IMR-90 (cell line): ENCODE results near the gene CYB5R4. TPM values are rescaled to one million over a fixed set of nuclear protein-coding genes. Genes with fewer than 3 reads are reported as not detected.

ENCODE experiments used
- ATAC-seq: fragments of 200-7000 bp; cut with Tn5 transposase; 2 replicates; pipeline ENCODE4 v1.9.1; 2020; ENCODE audit warnings: low read depth, mild to moderate bottlenecking, moderate library complexity
- BruUV-seq: library from RNA; stranded (reverse); fragments of 400-500 nt; replicated peaks from 2 replicates; lab custom pipeline; 2021; lab: Mats Ljungman, UMichigan
- CTCF ChIA-PET: fragments of 300-600 bp; formaldehyde crosslinking; extraction: SDS; loops from one replicate; lab custom pipeline; 2021; ENCODE audit warnings: antibody characterized with exemption; lab: Yijun Ruan, JAX
- POLR2A ChIA-PET: fragments of 300-600 bp; sonication (Branson Sonifier 250); formaldehyde crosslinking; loops from one replicate; lab custom pipeline; 2022; ENCODE audit warnings: antibody characterized with exemption; ENCODE audit not compliant: unreplicated experiment; lab: Charles Lee
- DNase-seq: peaks from one replicate; pipeline ENCODE4 v3.0.0; 2013
- H2AFZ ChIP-seq: replicated peaks from 2 replicates; pipeline ENCODE3; 2013; ENCODE audit warnings: low read length, mild to moderate bottlenecking; ENCODE audit not compliant: poor library complexity
- H2AK5ac ChIP-seq: 2 replicates; pipeline ENCODE4 v1.6.1; 2013; ENCODE audit warnings: low read depth, low read length, inconsistent platforms
- H2AK9ac ChIP-seq: replicated peaks from 2 replicates; pipeline ENCODE3; 2013; ENCODE audit warnings: mild to moderate bottlenecking, low read depth, low read length, moderate library complexity; ENCODE audit not compliant: poor library complexity
- H2BK120ac ChIP-seq: 2 replicates; pipeline ENCODE4 v1.6.1; 2013; ENCODE audit warnings: low read depth, low read length, inconsistent platforms
- H2BK15ac ChIP-seq: 3 replicates; pipeline ENCODE4 v1.6.1; 2013; ENCODE audit warnings: low read depth, low read length, inconsistent platforms
- H2BK20ac ChIP-seq: 2 replicates; pipeline ENCODE4 v1.6.1; 2013; ENCODE audit warnings: low read depth, mild to moderate bottlenecking, inconsistent platforms, low read length, moderate library complexity
- H2BK5ac ChIP-seq: 2 replicates; pipeline ENCODE4 v1.6.1; 2013; ENCODE audit warnings: mild to moderate bottlenecking, low read depth, low read length, inconsistent platforms; ENCODE audit not compliant: poor library complexity, severe bottlenecking
- H3K14ac ChIP-seq: replicated peaks from 2 replicates; pipeline ENCODE4 v1.6.1; 2013; ENCODE audit warnings: low read depth, low read length, inconsistent platforms
- H3K18ac ChIP-seq: 2 replicates; pipeline ENCODE4 v1.6.1; 2013; ENCODE audit warnings: low read depth, low read length, control low read depth
- H3K23ac ChIP-seq: 2 replicates; pipeline ENCODE4 v1.6.1; 2013; ENCODE audit warnings: low read depth, low read length, inconsistent platforms
- H3K27ac ChIP-seq: 2 replicates; pipeline ENCODE4 v1.5.1; 2013; ENCODE audit warnings: mild to moderate bottlenecking, control low read depth, low read length; ENCODE audit not compliant: insufficient read depth
- H3K27me3 ChIP-seq: 2 replicates; pipeline ENCODE4 v1.6.1; 2013; ENCODE audit warnings: low read length; ENCODE audit not compliant: control insufficient read depth, insufficient read depth
- H3K36me3 ChIP-seq: 2 replicates; pipeline ENCODE4 v1.6.1; 2013; ENCODE audit warnings: low read length, mixed read lengths; ENCODE audit not compliant: control insufficient read depth, insufficient read depth
- H3K4ac ChIP-seq: 2 replicates; pipeline ENCODE4 v1.6.1; 2013; ENCODE audit warnings: low read depth, low read length, inconsistent platforms
- H3K4me1 ChIP-seq: 2 replicates; pipeline ENCODE4 v1.6.1; 2013; ENCODE audit warnings: low read length, mixed read lengths; ENCODE audit not compliant: control insufficient read depth, insufficient read depth
- H3K4me2 ChIP-seq: 2 replicates; pipeline ENCODE4 v1.6.1; 2013; ENCODE audit warnings: low read depth, mild to moderate bottlenecking, control low read depth, low read length, moderate library complexity
- H3K4me3 ChIP-seq: 2 replicates; pipeline ENCODE4 v1.5.1; 2013; ENCODE audit warnings: low read depth, mild to moderate bottlenecking, control low read depth, low read length, moderate library complexity; ENCODE audit not compliant: insufficient read depth
- H3K56ac ChIP-seq: 2 replicates; pipeline ENCODE4 v1.6.1; 2013; ENCODE audit warnings: low read length, inconsistent platforms; ENCODE audit not compliant: insufficient read depth; ENCODE audit errors: extremely low read depth
- H3K79me1 ChIP-seq, 2 experiments: 2 replicates each; pipeline ENCODE4 v1.6.1; 2013; ENCODE audit warnings: low read length in 2 of 2, inconsistent platforms in 1 of 2, low read depth in 1 of 2
- H3K9ac ChIP-seq: 2 replicates; pipeline ENCODE4 v1.6.1; 2013; ENCODE audit warnings: low read depth, low read length, control low read depth
- H3K9me1 ChIP-seq: 2 replicates; pipeline ENCODE4 v1.6.1; 2013; ENCODE audit warnings: low read length, inconsistent platforms; ENCODE audit not compliant: insufficient read depth
- H3K9me3 ChIP-seq: 2 replicates; pipeline ENCODE4 v1.6.1; 2013; ENCODE audit warnings: low read length; ENCODE audit not compliant: control insufficient read depth, insufficient read depth
- H4K20me1 ChIP-seq: 2 replicates; pipeline ENCODE4 v1.6.1; 2013; ENCODE audit warnings: low read length, inconsistent platforms; ENCODE audit not compliant: insufficient read depth
- H4K5ac ChIP-seq: 2 replicates; pipeline ENCODE4 v1.6.1; 2013; ENCODE audit warnings: mild to moderate bottlenecking, low read depth, low read length, control low read depth
- H4K8ac ChIP-seq, 2 experiments: 2 replicates each; pipeline ENCODE4 v1.6.1; 2013; ENCODE audit warnings: low read depth in 2 of 2, low read length in 2 of 2, control low read depth in 1 of 2, inconsistent platforms in 1 of 2
- H4K91ac ChIP-seq: 2 replicates; pipeline ENCODE4 v1.6.1; 2013; ENCODE audit warnings: low read depth, low read length, inconsistent platforms; ENCODE audit not compliant: insufficient read depth
- BHLHE40 ChIP-seq: fragments of 150-350 bp; IDR thresholded peaks from 2 replicates; pipeline ENCODE4 v1.6.1; 2016; ENCODE audit warnings: mild to moderate bottlenecking, low read depth, low read length
- CEBPB ChIP-seq: IDR thresholded peaks from 2 replicates; pipeline ENCODE4 v1.6.1; 2012; ENCODE audit warnings: low read depth, low read length, improper control_type of control experiment
- CHD1 ChIP-seq: IDR thresholded peaks from 2 replicates; pipeline ENCODE4 v1.6.1; 2012; ENCODE audit warnings: low read depth, low read length, improper control_type of control experiment
- FOS ChIP-seq: fragments of 150-350 bp; IDR thresholded peaks from 2 replicates; pipeline ENCODE4 v1.6.1; 2016; ENCODE audit warnings: low read depth, low read length
- MAFK ChIP-seq: IDR thresholded peaks from 2 replicates; pipeline ENCODE4 v1.6.1; 2012; ENCODE audit warnings: low read depth, low read length, improper control_type of control experiment
- MAZ ChIP-seq: IDR thresholded peaks from 2 replicates; pipeline ENCODE4 v1.6.1; 2012; ENCODE audit warnings: low read depth, mild to moderate bottlenecking, low read length, improper control_type of control experiment, moderate library complexity, borderline replicate concordance
- MXI1 ChIP-seq: IDR thresholded peaks from 2 replicates; pipeline ENCODE4 v1.6.1; 2012; ENCODE audit warnings: low read depth, mild to moderate bottlenecking, low read length, moderate library complexity, borderline replicate concordance
- NFE2L2 ChIP-seq: fragments of 150-350 bp; IDR thresholded peaks from 2 replicates; pipeline ENCODE4 v1.6.1; 2016; ENCODE audit warnings: low read depth, mild to moderate bottlenecking, low read length
- POLR2A ChIP-seq: IDR thresholded peaks from 2 replicates; pipeline ENCODE4 v1.6.1; 2012; ENCODE audit warnings: mild to moderate bottlenecking, low read depth, low read length
- RAD21 ChIP-seq: IDR thresholded peaks from 2 replicates; pipeline ENCODE4 v1.6.1; 2012; ENCODE audit warnings: low read length, improper control_type of control experiment
- RCOR1 ChIP-seq: IDR thresholded peaks from 2 replicates; pipeline ENCODE4 v1.6.1; 2012; ENCODE audit warnings: mild to moderate bottlenecking, low read length, improper control_type of control experiment; ENCODE audit not compliant: insufficient replicate concordance
- RFX5 ChIP-seq: IDR thresholded peaks from 2 replicates; pipeline ENCODE4 v1.8.0; 2012; ENCODE audit warnings: low read depth, mild to moderate bottlenecking, low read length, moderate library complexity
- SMC3 ChIP-seq: fragments of 150-350 bp; IDR thresholded peaks from 2 replicates; pipeline ENCODE4 v1.6.1; 2016; ENCODE audit warnings: low read depth, mild to moderate bottlenecking, antibody characterized with exemption, low read length, moderate library complexity
- USF2 ChIP-seq: fragments of 150-350 bp; IDR thresholded peaks from 2 replicates; pipeline ENCODE4 v1.6.1; 2017; ENCODE audit warnings: mild to moderate bottlenecking, antibody characterized with exemption, low read length, low read depth
- WGBS, 2 experiments: methylation state at CpG; one replicate each; pipeline versions ENCODE4 v1.1.5 to v1.1.7; 2013; ENCODE audit warnings: missing lambda C conversion rate in 2 of 2; ENCODE audit not compliant: insufficient read length in 1 of 2; ENCODE audit errors: extremely low coverage in 2 of 2; 5-methylcytosine and 5-hydroxymethylcytosine counted together
- dilution Hi-C: fragments of 300-500 bp; cut with HindIII; formaldehyde crosslinking; loops from one replicate; pipeline ENCODE4 v1.14.3; 2018; ENCODE audit warnings: low sequenced_read_pairs; ENCODE audit not compliant: unreplicated experiment
- in situ Hi-C: fragments of 300-500 bp; cut with MboI; formaldehyde crosslinking; loops from 3 replicates; pipeline ENCODE4 v1.14.3; 2019; ENCODE audit warnings: low sequenced_read_pairs, inconsistent platforms, mixed read lengths
- intact Hi-C: fragments of 100-400 bp; cut with micrococcal nuclease; formaldehyde crosslinking; loops from 2 replicates; pipeline ENCODE4 v1.10.0; 2022
- polyA plus RNA-seq, 3 experiments: library from polyadenylated mRNA; depleted of rRNA; stranded (reverse); fragments of >200 nt; gene quantifications; 2 replicates each; pipeline ENCODE4 v1.2.3, GENCODE V29; 2012; ENCODE audit warnings: low replicate concordance in 1 of 3
- total RNA-seq: library from RNA; depleted of rRNA; stranded (reverse); fragments of >200 nt; gene quantifications from 2 replicates; pipeline ENCODE4 v1.2.3, GENCODE V29; 2012
- TF ChIP-seq, protein P1 (sequence below): conservative IDR thresholded peaks from 2 replicates; pipeline ENCODE4 v1.5.1; 2012; ENCODE audit warnings: mild to moderate bottlenecking, low read depth, low read length, improper control_type of control experiment
- TF ChIP-seq, protein P2 (sequence below): fragments of 150-350 bp; IDR thresholded peaks from 2 replicates; pipeline ENCODE4 v1.6.1; 2016; ENCODE audit warnings: low read depth, mild to moderate bottlenecking, low read length, moderate library complexity, borderline replicate concordance

The CYB5R4 gene
- total and polyA plus RNA-seq, 2 of the 4 experiments (the other 2 are of a cell fraction), result 3.2 to 6.1 TPM

DNA sequence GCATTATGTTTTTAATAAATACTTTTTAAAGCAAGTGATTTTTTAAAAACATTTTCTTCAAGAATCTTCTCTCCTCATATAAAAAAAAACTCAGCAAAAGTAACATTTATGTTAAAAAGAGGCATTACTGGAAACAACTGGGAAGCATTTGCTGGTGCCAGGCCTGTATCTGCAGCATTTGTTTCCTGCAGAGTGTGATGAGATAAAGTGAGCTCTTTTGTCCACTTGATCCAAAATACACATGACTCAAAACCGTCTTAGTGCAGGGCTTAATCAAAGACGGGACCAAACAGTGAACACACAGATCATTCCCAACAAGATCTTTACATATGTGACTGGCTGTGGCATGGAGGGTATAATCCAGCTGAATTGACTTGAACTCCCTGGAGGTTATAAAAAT, 34.7 kb upstream of the CYB5R4 start:
- no peak overlapping the region for H3K4me2 ChIP-seq
- H4K5ac ChIP-seq, result no peak overlapping the region
- H4K8ac ChIP-seq, result no peak overlapping the region
- BruUV-seq, result no TSS peak
- no peaks in the 10 kb centered on the region for H4K20me1 ChIP-seq
- no peak overlapping the region for H2BK120ac ChIP-seq
- no peak overlapping the region for H2BK15ac ChIP-seq
- no peak overlapping the region for H2AK9ac ChIP-seq
- H3K36me3 ChIP-seq, result no peaks in the 10 kb centered on the region
- H3K4me1 ChIP-seq, result no peaks in the 10 kb centered on the region
- H3K4me3 ChIP-seq, result no peak overlapping the region
- no peak overlapping the region for H2AK5ac ChIP-seq
- no peak overlapping the region for H3K23ac ChIP-seq
- no peak overlapping the region for H3K27ac ChIP-seq
- TF ChIP-seq MAFK (no peak), FOS (no peak), SMC3 (no peak), CEBPB (no peak), RCOR1 (no peak), BHLHE40 (no peak), RFX5 (no peak), RAD21 (no peak), POLR2A (no peak), MAZ (no peak), CHD1 (no peak), NFE2L2 (no peak), USF2 (no peak), MXI1 (no peak)
- TF ChIP-seq, protein P1, sequence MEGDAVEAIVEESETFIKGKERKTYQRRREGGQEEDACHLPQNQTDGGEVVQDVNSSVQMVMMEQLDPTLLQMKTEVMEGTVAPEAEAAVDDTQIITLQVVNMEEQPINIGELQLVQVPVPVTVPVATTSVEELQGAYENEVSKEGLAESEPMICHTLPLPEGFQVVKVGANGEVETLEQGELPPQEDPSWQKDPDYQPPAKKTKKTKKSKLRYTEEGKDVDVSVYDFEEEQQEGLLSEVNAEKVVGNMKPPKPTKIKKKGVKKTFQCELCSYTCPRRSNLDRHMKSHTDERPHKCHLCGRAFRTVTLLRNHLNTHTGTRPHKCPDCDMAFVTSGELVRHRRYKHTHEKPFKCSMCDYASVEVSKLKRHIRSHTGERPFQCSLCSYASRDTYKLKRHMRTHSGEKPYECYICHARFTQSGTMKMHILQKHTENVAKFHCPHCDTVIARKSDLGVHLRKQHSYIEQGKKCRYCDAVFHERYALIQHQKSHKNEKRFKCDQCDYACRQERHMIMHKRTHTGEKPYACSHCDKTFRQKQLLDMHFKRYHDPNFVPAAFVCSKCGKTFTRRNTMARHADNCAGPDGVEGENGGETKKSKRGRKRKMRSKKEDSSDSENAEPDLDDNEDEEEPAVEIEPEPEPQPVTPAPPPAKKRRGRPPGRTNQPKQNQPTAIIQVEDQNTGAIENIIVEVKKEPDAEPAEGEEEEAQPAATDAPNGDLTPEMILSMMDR, result no peak
- TF ChIP-seq, protein P2, sequence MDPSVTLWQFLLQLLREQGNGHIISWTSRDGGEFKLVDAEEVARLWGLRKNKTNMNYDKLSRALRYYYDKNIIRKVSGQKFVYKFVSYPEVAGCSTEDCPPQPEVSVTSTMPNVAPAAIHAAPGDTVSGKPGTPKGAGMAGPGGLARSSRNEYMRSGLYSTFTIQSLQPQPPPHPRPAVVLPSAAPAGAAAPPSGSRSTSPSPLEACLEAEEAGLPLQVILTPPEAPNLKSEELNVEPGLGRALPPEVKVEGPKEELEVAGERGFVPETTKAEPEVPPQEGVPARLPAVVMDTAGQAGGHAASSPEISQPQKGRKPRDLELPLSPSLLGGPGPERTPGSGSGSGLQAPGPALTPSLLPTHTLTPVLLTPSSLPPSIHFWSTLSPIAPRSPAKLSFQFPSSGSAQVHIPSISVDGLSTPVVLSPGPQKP, result no peak
- ChIA-PET POLR2A (no interaction called here), CTCF (no interaction called here)
- no peaks in the 10 kb centered on the region for H3K27me3 ChIP-seq
- no peak overlapping the region for H3K9ac ChIP-seq
- H3K79me1 ChIP-seq, result no peaks in the 10 kb centered on the region
- no peaks in the 10 kb centered on the region for H3K9me3 ChIP-seq
- ATAC-seq (no peak), DNase-seq (no peak)
- no peak overlapping the region for H3K14ac ChIP-seq
- no peaks in the 10 kb centered on the region for H3K9me1 ChIP-seq
- in situ Hi-C loops, result no loop called here
- no peak overlapping the region for H3K18ac ChIP-seq
- no peak overlapping the region for H3K56ac ChIP-seq
- dilution Hi-C loops, result no loop called here
- no peak overlapping the region for H2AFZ ChIP-seq
- no peak overlapping the region for H2BK20ac ChIP-seq
- H4K91ac ChIP-seq, result no peak overlapping the region
- no CpG with 5 or more reads among the region's 2 CpGs for WGBS, 2 experiments
- intact Hi-C loops, result no loop called here
- no peak overlapping the region for H3K4ac ChIP-seq
- no peak overlapping the region for H2BK5ac ChIP-seq
